ENCODE measurements around the gene MARK2.

DNA sequence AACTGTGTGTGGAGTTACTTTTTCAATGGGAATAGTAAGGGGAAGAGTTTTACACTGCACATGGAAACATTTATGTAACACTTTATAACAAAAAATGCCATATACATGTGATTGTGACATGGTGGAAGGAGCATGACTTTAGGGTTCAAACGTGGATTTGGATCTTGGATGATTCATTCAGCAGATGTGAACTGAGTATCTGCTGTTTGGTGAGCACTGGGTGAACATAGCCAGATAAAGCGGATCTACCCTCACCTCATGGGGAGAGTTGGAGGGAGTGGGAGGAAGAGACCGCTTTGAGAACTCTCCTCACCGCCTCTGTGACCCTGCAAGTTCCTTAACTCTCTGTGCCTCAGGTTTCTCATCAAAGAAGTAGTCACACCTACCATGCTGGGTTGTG, 103.0 kb downstream of the MARK2 start:
- TF ChIP-seq, protein P1, sequence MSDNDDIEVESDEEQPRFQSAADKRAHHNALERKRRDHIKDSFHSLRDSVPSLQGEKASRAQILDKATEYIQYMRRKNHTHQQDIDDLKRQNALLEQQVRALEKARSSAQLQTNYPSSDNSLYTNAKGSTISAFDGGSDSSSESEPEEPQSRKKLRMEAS (IDR thresholded peaks at IDR 0.05; ENCODE audit: low read depth): no peak
- no peak for TF ChIP-seq YY1 (IDR thresholded peaks at IDR 0.05; ENCODE audit: low read depth)
- no peak for TF ChIP-seq FOXJ3 (CRISPR knock-in tag; IDR thresholded peaks at IDR 0.05)
- no peak for TF ChIP-seq EP300 (IDR thresholded peaks at IDR 0.05; ENCODE audit: borderline replicate concordance in 1 of 2, low read depth in 1 of 2, low read length in 1 of 2)
- TF ChIP-seq POLR2AphosphoS5 (IDR thresholded peaks at IDR 0.05; ENCODE audit: low read depth, low read length): no peak
- TF ChIP-seq, protein P2, sequence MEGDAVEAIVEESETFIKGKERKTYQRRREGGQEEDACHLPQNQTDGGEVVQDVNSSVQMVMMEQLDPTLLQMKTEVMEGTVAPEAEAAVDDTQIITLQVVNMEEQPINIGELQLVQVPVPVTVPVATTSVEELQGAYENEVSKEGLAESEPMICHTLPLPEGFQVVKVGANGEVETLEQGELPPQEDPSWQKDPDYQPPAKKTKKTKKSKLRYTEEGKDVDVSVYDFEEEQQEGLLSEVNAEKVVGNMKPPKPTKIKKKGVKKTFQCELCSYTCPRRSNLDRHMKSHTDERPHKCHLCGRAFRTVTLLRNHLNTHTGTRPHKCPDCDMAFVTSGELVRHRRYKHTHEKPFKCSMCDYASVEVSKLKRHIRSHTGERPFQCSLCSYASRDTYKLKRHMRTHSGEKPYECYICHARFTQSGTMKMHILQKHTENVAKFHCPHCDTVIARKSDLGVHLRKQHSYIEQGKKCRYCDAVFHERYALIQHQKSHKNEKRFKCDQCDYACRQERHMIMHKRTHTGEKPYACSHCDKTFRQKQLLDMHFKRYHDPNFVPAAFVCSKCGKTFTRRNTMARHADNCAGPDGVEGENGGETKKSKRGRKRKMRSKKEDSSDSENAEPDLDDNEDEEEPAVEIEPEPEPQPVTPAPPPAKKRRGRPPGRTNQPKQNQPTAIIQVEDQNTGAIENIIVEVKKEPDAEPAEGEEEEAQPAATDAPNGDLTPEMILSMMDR (IDR thresholded peaks at IDR 0.05): no peak
- no peak for TF ChIP-seq JUND (IDR thresholded peaks at IDR 0.05)
- TF ChIP-seq, protein P3, sequence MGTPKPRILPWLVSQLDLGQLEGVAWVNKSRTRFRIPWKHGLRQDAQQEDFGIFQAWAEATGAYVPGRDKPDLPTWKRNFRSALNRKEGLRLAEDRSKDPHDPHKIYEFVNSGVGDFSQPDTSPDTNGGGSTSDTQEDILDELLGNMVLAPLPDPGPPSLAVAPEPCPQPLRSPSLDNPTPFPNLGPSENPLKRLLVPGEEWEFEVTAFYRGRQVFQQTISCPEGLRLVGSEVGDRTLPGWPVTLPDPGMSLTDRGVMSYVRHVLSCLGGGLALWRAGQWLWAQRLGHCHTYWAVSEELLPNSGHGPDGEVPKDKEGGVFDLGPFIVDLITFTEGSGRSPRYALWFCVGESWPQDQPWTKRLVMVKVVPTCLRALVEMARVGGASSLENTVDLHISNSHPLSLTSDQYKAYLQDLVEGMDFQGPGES (IDR thresholded peaks at IDR 0.05; ENCODE audit: low read depth, low read length): no peak
- TF ChIP-seq MXI1 (IDR thresholded peaks at IDR 0.05; ENCODE audit: low read depth, low read length): no peak
- no peak for TF ChIP-seq EZH2phosphoT487 (IDR thresholded peaks at IDR 0.05; ENCODE audit: borderline replicate concordance, low read depth)
- TF ChIP-seq RFX5 (IDR thresholded peaks at IDR 0.05; ENCODE audit: low read length): no peak
- no peak for TF ChIP-seq FOXM1 (IDR thresholded peaks at IDR 0.05; ENCODE audit: low read depth)
- no peak for TF ChIP-seq TCF12 (IDR thresholded peaks at IDR 0.05)
- no peak for TF ChIP-seq GABPA (IDR thresholded peaks at IDR 0.05; ENCODE audit: low read depth)

All from SK-N-SH (cell line).